SK-N-SH (cell line): Measurements from ENCODE around the gene NPFF. TPM values are rescaled to one million over a fixed set of nuclear protein-coding genes. Genes with fewer than 3 reads are reported as not detected.

ENCODE experiments used
- CTCF ChIA-PET: fragments of 300-600, 350-600 bp; formaldehyde crosslinking; extraction: SDS; loops from one replicate; lab custom pipeline; 2021; lab: Yijun Ruan, JAX
- POLR2A ChIA-PET: fragments of 350-600 bp; sonication (Branson Sonifier 250); formaldehyde crosslinking; extraction: SDS; loops from one replicate; lab custom pipeline; 2020; ENCODE audit warnings: antibody characterized with exemption, inconsistent platforms; lab: Yijun Ruan, JAX
- DNase-seq: peaks from one replicate; pipeline ENCODE4 v3.0.0; 2012
- H2AFZ ChIP-seq: fragments of 200-600 bp; sonication (generic); 2 replicates; pipeline ENCODE4 v1.8.1; 2016; ENCODE audit warnings: antibody characterized with exemption, mild to moderate bottlenecking, low read depth
- H3F3A ChIP-seq: fragments of 200-600 bp; sonication (generic); replicated peaks from 2 replicates; pipeline ENCODE3; 2016; ENCODE audit warnings: antibody characterized with exemption, mild to moderate bottlenecking; ENCODE audit not compliant: insufficient read depth
- H3K27ac ChIP-seq, 2 experiments: fragments of 200-500 bp in 1 of 2; fragments of 200-600 bp in 1 of 2; sonication (Bioruptor generic) in 1 of 2; sonication (generic), shearing (Covaris generic) in 1 of 2; 2 replicates each; pipeline versions ENCODE4 v1.5.1 to v1.6.1; 2014 to 2016; ENCODE audit warnings: low read depth in 2 of 2, inconsistent platforms in 1 of 2, low read length in 1 of 2, mild to moderate bottlenecking in 1 of 2, mixed read lengths in 1 of 2
- H3K27me3 ChIP-seq: fragments of 200-600 bp; sonication (generic), shearing (Covaris generic); 2 replicates; pipeline ENCODE4 v1.6.1; 2016; ENCODE audit warnings: mixed run types; ENCODE audit not compliant: insufficient read depth
- H3K36me3 ChIP-seq, 2 experiments: fragments of 200-500 bp in 1 of 2; fragments of 200-600 bp in 1 of 2; sonication (Bioruptor generic) in 1 of 2; sonication (generic) in 1 of 2; replicated peaks in 1 of 2; 2 replicates each; pipeline versions ENCODE3 to v1.5.1; 2014 to 2016; ENCODE audit warnings: low read length in 1 of 2, mild to moderate bottlenecking in 1 of 2; ENCODE audit not compliant: insufficient read depth in 2 of 2, control insufficient read depth in 1 of 2
- H3K4me1 ChIP-seq, 2 experiments: fragments of 200-500 bp in 1 of 2; fragments of 200-600 bp in 1 of 2; sonication (Bioruptor generic) in 1 of 2; sonication (generic), shearing (Covaris generic) in 1 of 2; 2 replicates each; pipeline versions ENCODE4 v1.5.1 to v1.6.1; 2014 to 2016; ENCODE audit warnings: low read depth in 1 of 2, low read length in 1 of 2, mixed run types in 1 of 2; ENCODE audit not compliant: insufficient read depth in 2 of 2, control insufficient read depth in 1 of 2
- H3K4me2 ChIP-seq: fragments of 200-600 bp; sonication (generic), shearing (Covaris generic); 2 replicates; pipeline ENCODE4 v1.6.1; 2017; ENCODE audit warnings: mixed run types
- H3K4me3 ChIP-seq, 2 experiments: fragments of 200-500 bp in 1 of 2; fragments of 200-600 bp in 1 of 2; sonication (Bioruptor generic) in 1 of 2; sonication (generic), shearing (Covaris generic) in 1 of 2; 2 replicates each; pipeline versions ENCODE4 v1.5.1 to v1.8.1; 2014 to 2016; ENCODE audit warnings: low read depth in 2 of 2, inconsistent platforms in 1 of 2, low read length in 1 of 2, mild to moderate bottlenecking in 1 of 2, mixed read lengths in 1 of 2, moderate library complexity in 1 of 2
- H3K79me2 ChIP-seq: fragments of 200-600 bp; sonication (generic); 2 replicates; pipeline ENCODE4 v1.8.1; 2017; ENCODE audit warnings: mild to moderate bottlenecking; ENCODE audit not compliant: insufficient read depth
- H3K9ac ChIP-seq: fragments of 200-600 bp; sonication (generic); 2 replicates; pipeline ENCODE4 v1.6.1; 2017; ENCODE audit warnings: mixed run types
- H3K9me2 ChIP-seq: fragments of 200-600 bp; sonication (generic); 2 replicates; pipeline ENCODE4 v1.6.1; 2017; ENCODE audit warnings: mixed run types
- H3K9me3 ChIP-seq: fragments of 200-600 bp; sonication (generic); 2 replicates; pipeline ENCODE4 v1.6.1; 2017; ENCODE audit warnings: mixed run types, mild to moderate bottlenecking, moderate library complexity
- H4K20me1 ChIP-seq: fragments of 200-600 bp; sonication (generic); 2 replicates; pipeline ENCODE4 v1.6.1; 2017; ENCODE audit warnings: mild to moderate bottlenecking, mixed run types; ENCODE audit not compliant: insufficient read depth
- CHD2 ChIP-seq: fragments of 150-350 bp; IDR thresholded peaks from 2 replicates; pipeline ENCODE4 v1.6.1; 2018; ENCODE audit warnings: low read length; ENCODE audit not compliant: partially characterized antibody
- EZH2phosphoT487 ChIP-seq: fragments of 200-600 bp; sonication (generic); IDR thresholded peaks from 2 replicates; pipeline ENCODE4 v1.6.1; 2017; ENCODE audit warnings: low read depth, mixed run types, mild to moderate bottlenecking, antibody characterized with exemption, moderate library complexity, borderline replicate concordance
- GABPA ChIP-seq: IDR thresholded peaks from 2 replicates; pipeline ENCODE4 v1.4.0; 2012; ENCODE audit warnings: low read depth, mild to moderate bottlenecking
- IRF3 ChIP-seq: fragments of 150-350 bp; IDR thresholded peaks from 2 replicates; pipeline ENCODE4 v1.6.1; 2016; ENCODE audit warnings: mild to moderate bottlenecking, low read depth, low read length
- JUND ChIP-seq: IDR thresholded peaks from 2 replicates; pipeline ENCODE4 v1.4.0; 2012
- MXI1 ChIP-seq: IDR thresholded peaks from 2 replicates; pipeline ENCODE4 v1.6.1; 2012; ENCODE audit warnings: mild to moderate bottlenecking, low read depth, low read length, improper control_type of control experiment
- RAD21 ChIP-seq: IDR thresholded peaks from 2 replicates; pipeline ENCODE4 v1.6.1; 2012; ENCODE audit warnings: mild to moderate bottlenecking, low read length
- RFX5 ChIP-seq: IDR thresholded peaks from 2 replicates; pipeline ENCODE4 v1.6.1; 2012; ENCODE audit warnings: mild to moderate bottlenecking, improper control_type of control experiment, low read length
- RXRA ChIP-seq: IDR thresholded peaks from 2 replicates; pipeline ENCODE4 v1.4.0; 2012; ENCODE audit warnings: low read depth, mild to moderate bottlenecking, borderline replicate concordance
- USF1 ChIP-seq: IDR thresholded peaks from 2 replicates; pipeline ENCODE4 v1.4.0; 2012; ENCODE audit warnings: low read depth, borderline replicate concordance
- WGBS: methylation state at CpG from one replicate; pipeline ENCODE4 v1.1.6; 2017; ENCODE audit warnings: low lambda C conversion rate; 5-methylcytosine and 5-hydroxymethylcytosine counted together
- polyA plus RNA-seq, 3 experiments: library from polyadenylated mRNA; depleted of rRNA; stranded (reverse); fragments of >200 nt; gene quantifications; 2 replicates each; pipeline ENCODE4 v1.2.3, GENCODE V29; 2012
- TF ChIP-seq, protein P1 (sequence below): IDR thresholded peaks from 2 replicates; pipeline ENCODE4 v1.6.1; 2012; ENCODE audit warnings: mild to moderate bottlenecking, low read depth, low read length, moderate library complexity

The NPFF gene
- polyA plus RNA-seq, 1 of the 3 experiments (the other 2 are of a cell fraction): 0.13 TPM

- Histone ChIP-seq H3K9me2 (no peaks in the 10 kb centered on the region), H3K9ac (no peak overlapping the region), H3K27ac (no peak overlapping the region; a peak in 1 of 4 replicates), H4K20me1 (peaks cover 28% of the 10 kb centered on the region), H3K4me2 (no peak overlapping the region), H3F3A (peaks cover 47% of the 10 kb centered on the region), H3K79me2 (peaks cover 36% of the 10 kb centered on the region; the same call in 1 of the 2 replicates), H3K4me3 (no peak overlapping the region), H3K4me1 (peaks cover 0 to 4% of the 10 kb centered on the region in 2 experiments; a peak in 1 of 4 replicates), H3K36me3 (peaks cover 46 to 47% of the 10 kb centered on the region in 2 experiments), H3K9me3 (no peaks in the 10 kb centered on the region), H2AFZ (no peak overlapping the region), H3K27me3 (no peaks in the 10 kb centered on the region)
- 99% methylated on average over 10 of the region's 10 CpGs for WGBS
- TF ChIP-seq USF1 (no peak), GABPA (no peak), CHD2 (no peak), RXRA (no peak), IRF3 (no peak), JUND (no peak), RFX5 (no peak), MXI1 (no peak), RAD21 (no peak), EZH2phosphoT487 (no peak)
- TF ChIP-seq, protein P1, sequence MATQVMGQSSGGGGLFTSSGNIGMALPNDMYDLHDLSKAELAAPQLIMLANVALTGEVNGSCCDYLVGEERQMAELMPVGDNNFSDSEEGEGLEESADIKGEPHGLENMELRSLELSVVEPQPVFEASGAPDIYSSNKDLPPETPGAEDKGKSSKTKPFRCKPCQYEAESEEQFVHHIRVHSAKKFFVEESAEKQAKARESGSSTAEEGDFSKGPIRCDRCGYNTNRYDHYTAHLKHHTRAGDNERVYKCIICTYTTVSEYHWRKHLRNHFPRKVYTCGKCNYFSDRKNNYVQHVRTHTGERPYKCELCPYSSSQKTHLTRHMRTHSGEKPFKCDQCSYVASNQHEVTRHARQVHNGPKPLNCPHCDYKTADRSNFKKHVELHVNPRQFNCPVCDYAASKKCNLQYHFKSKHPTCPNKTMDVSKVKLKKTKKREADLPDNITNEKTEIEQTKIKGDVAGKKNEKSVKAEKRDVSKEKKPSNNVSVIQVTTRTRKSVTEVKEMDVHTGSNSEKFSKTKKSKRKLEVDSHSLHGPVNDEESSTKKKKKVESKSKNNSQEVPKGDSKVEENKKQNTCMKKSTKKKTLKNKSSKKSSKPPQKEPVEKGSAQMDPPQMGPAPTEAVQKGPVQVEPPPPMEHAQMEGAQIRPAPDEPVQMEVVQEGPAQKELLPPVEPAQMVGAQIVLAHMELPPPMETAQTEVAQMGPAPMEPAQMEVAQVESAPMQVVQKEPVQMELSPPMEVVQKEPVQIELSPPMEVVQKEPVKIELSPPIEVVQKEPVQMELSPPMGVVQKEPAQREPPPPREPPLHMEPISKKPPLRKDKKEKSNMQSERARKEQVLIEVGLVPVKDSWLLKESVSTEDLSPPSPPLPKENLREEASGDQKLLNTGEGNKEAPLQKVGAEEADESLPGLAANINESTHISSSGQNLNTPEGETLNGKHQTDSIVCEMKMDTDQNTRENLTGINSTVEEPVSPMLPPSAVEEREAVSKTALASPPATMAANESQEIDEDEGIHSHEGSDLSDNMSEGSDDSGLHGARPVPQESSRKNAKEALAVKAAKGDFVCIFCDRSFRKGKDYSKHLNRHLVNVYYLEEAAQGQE: no peak
- POLR2A ChIA-PET: interaction anchor here (1.1 kb wide), 1 partner anchor 8 kb away, joined by 3 read pairs; no protein-coding TSS in a partner anchor
- no peak for DNase-seq
- CTCF ChIA-PET: interaction anchor here (0.6 to 2.9 kb wide), 3 partner anchors 10 to 161 kb away, joined by 3 to 13 read pairs (median 3); no protein-coding TSS in a partner anchor
Measured at GRCh38 chr12:53485955-53486735, 21.1 kb downstream of the NPFF start.
